Neutrophil (primary cell): ENCODE measurements around the gene GRWD1.
A peak's percentile ranks its signal among the peaks of the same experiment; 100 is the strongest.

Experiments
- H3K27ac ChIP-seq: fragments of 200-600 bp; sonication (generic); 2 replicates; pipeline ENCODE4 v1.5.1; 2016; ENCODE audit warnings: mild to moderate bottlenecking, moderate library complexity
- H3K27me3 ChIP-seq: fragments of 200-600 bp; sonication (generic); 2 replicates; pipeline ENCODE4 v1.6.0; 2016; ENCODE audit warnings: mild to moderate bottlenecking
- H3K36me3 ChIP-seq: fragments of 200-600 bp; sonication (generic); 2 replicates; pipeline ENCODE4 v1.5.1; 2017
- H3K4me1 ChIP-seq, 2 experiments: fragments of 200-600 bp in 1 of 2; sonication (generic) in 1 of 2; 1 replicate in 1 of 2; 2 replicates in 1 of 2; pipeline versions ENCODE4 v1.5.1 to v1.6.1; 2013 to 2016; ENCODE audit warnings: low read depth in 1 of 2, low read length in 1 of 2, mild to moderate bottlenecking in 1 of 2, moderate library complexity in 1 of 2; ENCODE audit not compliant: control insufficient read depth in 1 of 2, insufficient read depth in 1 of 2
- H3K4me3 ChIP-seq, 2 experiments: fragments of 200-600 bp in 1 of 2; sonication (generic) in 1 of 2; 1 replicate in 1 of 2; 2 replicates in 1 of 2; pipeline ENCODE4 v1.5.1; 2013 to 2016; ENCODE audit warnings: low read depth in 1 of 2, low read length in 1 of 2, mild to moderate bottlenecking in 1 of 2, moderate library complexity in 1 of 2
- H3K9me3 ChIP-seq: fragments of 200-600 bp; sonication (generic); 2 replicates; pipeline ENCODE4 v1.5.1; 2016
- CTCF ChIP-seq: fragments of 200-600 bp; sonication (generic); IDR thresholded peaks from 2 replicates; pipeline ENCODE4 v1.5.1; 2016; ENCODE audit warnings: antibody characterized with exemption

The GRWD1 gene

GRCh38 chr19:48398375-48399235 lies 47.2 kb upstream of the GRWD1 start:
- Histone ChIP-seq H3K36me3 (no peaks in the 10 kb centered on the region), H3K4me3 (peak overlapping the region; percentile 53 to 56), H3K9me3 (no peaks in the 10 kb centered on the region), H3K4me1 (peaks cover 13 to 19% of the 10 kb centered on the region in 2 experiments), H3K27me3 (peaks cover 64% of the 10 kb centered on the region), H3K27ac (peak overlapping the region; percentile 37)
- TF ChIP-seq CTCF: no peak

- no peaks in the 10 kb centered on the region for H3K9me3 ChIP-seq
- peaks cover 13 to 14% of the 10 kb centered on the region in 2 experiments for H3K4me1 ChIP-seq
- peaks cover 48% of the 10 kb centered on the region for H3K27me3 ChIP-seq
- no peak for TF ChIP-seq CTCF
- no peak overlapping the region for H3K27ac ChIP-seq
- H3K4me3 ChIP-seq: no peak overlapping the region
- H3K36me3 ChIP-seq: no peaks in the 10 kb centered on the region
These were observed 45.6 kb upstream of the GRWD1 start for GRCh38 chr19:48400018-48400742.

- Histone ChIP-seq H3K27ac (no peak overlapping the region), H3K9me3 (no peaks in the 10 kb centered on the region), H3K27me3 (peaks cover 37% of the 10 kb centered on the region), H3K4me3 (no peak overlapping the region), H3K36me3 (no peaks in the 10 kb centered on the region), H3K4me1 (peaks cover 13 to 14% of the 10 kb centered on the region in 2 experiments)
- no peak for TF ChIP-seq CTCF
These were observed 44.5 kb upstream of the GRWD1 start for GRCh38 chr19:48401287-48401686.

GRCh38 chr19:48403606-48404005 lies 42.2 kb upstream of the GRWD1 start:
- Histone ChIP-seq H3K36me3 (no peaks in the 10 kb centered on the region), H3K4me3 (no peak overlapping the region)

More at GRCh38 chr19:48403606-48404005, 42.2 kb upstream of the GRWD1 start:
- Histone ChIP-seq H3K27me3 (peaks cover 20% of the 10 kb centered on the region), H3K27ac (no peak overlapping the region), H3K4me1 (peaks cover 0 to 2% of the 10 kb centered on the region in 2 experiments), H3K9me3 (no peaks in the 10 kb centered on the region)
- no peak for TF ChIP-seq CTCF
